CD8-positive, alpha-beta memory T cell (primary cell): Measurements from ENCODE around the gene CACNA2D2. TPM values are rescaled to one million over a fixed set of nuclear protein-coding genes. Genes with fewer than 3 reads are reported as not detected.

ENCODE experiments used
- CTCF ChIA-PET: fragments of 350-600 bp; sonication (Branson Sonifier 250); formaldehyde crosslinking; loops from one replicate; lab custom pipeline; 2021; ENCODE audit warnings: antibody characterized with exemption; lab: Charles Lee
- POLR2A ChIA-PET: fragments of 350-600 bp; sonication (Branson Sonifier 250); formaldehyde crosslinking; loops from one replicate; lab custom pipeline; 2021; ENCODE audit warnings: antibody characterized with exemption; lab: Charles Lee
- DNase-seq, 5 donors: peaks; one replicate each; pipeline versions ENCODE4 v3.0.0 to v3.0.0-alpha.2; 2020 to 2022; ENCODE audit warnings: mixed read lengths in 1 of 5
- H3K27ac ChIP-seq: one replicate; pipeline ENCODE4 v1.7.0; 2013; ENCODE audit warnings: low read depth, mild to moderate bottlenecking, low read length, moderate library complexity
- H3K27me3 ChIP-seq: 2 replicates; pipeline ENCODE4 v1.7.0; 2013; ENCODE audit warnings: low read length, mild to moderate bottlenecking; ENCODE audit not compliant: insufficient read depth, poor library complexity, severe bottlenecking
- H3K36me3 ChIP-seq: 2 replicates; pipeline ENCODE4 v1.7.0; 2013; ENCODE audit warnings: mild to moderate bottlenecking, low read length, moderate library complexity; ENCODE audit not compliant: insufficient read depth
- H3K4me1 ChIP-seq: 2 replicates; pipeline ENCODE4 v1.7.0; 2013; ENCODE audit warnings: mild to moderate bottlenecking, low read length, moderate library complexity; ENCODE audit not compliant: insufficient read depth
- H3K4me3 ChIP-seq: 2 replicates; pipeline ENCODE4 v1.7.0; 2013; ENCODE audit warnings: mild to moderate bottlenecking, low read length
- H3K9me3 ChIP-seq: 2 replicates; pipeline ENCODE4 v1.7.0; 2013; ENCODE audit warnings: mild to moderate bottlenecking, low read length
- H3K27ac Mint-ChIP-seq, 8 donors: one replicate each; pipeline ENCODE4 v1.8.0; 2020 to 2021; ENCODE audit warnings: mixed read lengths in 8 of 8, mild to moderate bottlenecking in 6 of 8, inconsistent platforms in 3 of 8, moderate library complexity in 3 of 8
- H3K27me3 Mint-ChIP-seq, 2 donors: one replicate each; pipeline ENCODE4 v1.8.0; 2020 to 2021; ENCODE audit warnings: mixed read lengths in 2 of 2, mild to moderate bottlenecking in 1 of 2, moderate library complexity in 1 of 2
- H3K36me3 Mint-ChIP-seq, 3 donors: one replicate each; pipeline ENCODE4 v1.8.0; 2020 to 2021; ENCODE audit warnings: mixed read lengths in 3 of 3, inconsistent platforms in 1 of 3, mild to moderate bottlenecking in 1 of 3
- H3K4me1 Mint-ChIP-seq, 3 donors: one replicate each; pipeline ENCODE4 v1.8.0; 2020 to 2021; ENCODE audit warnings: mixed read lengths in 3 of 3, inconsistent platforms in 1 of 3, mild to moderate bottlenecking in 1 of 3
- H3K4me3 Mint-ChIP-seq, 7 donors: one replicate each; pipeline ENCODE4 v1.8.0; 2020 to 2021; ENCODE audit warnings: mixed read lengths in 7 of 7, mild to moderate bottlenecking in 6 of 7, moderate library complexity in 4 of 7, inconsistent platforms in 2 of 7
- H3K9me3 Mint-ChIP-seq, 5 donors: one replicate each; pipeline ENCODE4 v1.8.0; 2020 to 2022; ENCODE audit warnings: mixed read lengths in 5 of 5, mild to moderate bottlenecking in 3 of 5, moderate library complexity in 2 of 5, inconsistent platforms in 1 of 5
- polyA plus RNA-seq: library from polyadenylated mRNA; unstranded; fragments of 300-500 nt; fragmentation: Illumina TruSeq; gene quantifications from one replicate; pipeline ENCODE4 v1.2.3, GENCODE V29; 2021
- total RNA-seq, 2 experiments: library from RNA; stranded (reverse); gene quantifications; one replicate each; pipeline ENCODE4 v1.2.3, GENCODE V29; 2021

The CACNA2D2 gene
- total and polyA plus RNA-seq, 3 experiments from 2014 or later = 0.73 to 2.6 (median 1.1) TPM

- POLR2A ChIA-PET = no interaction called here
- no peaks in the 10 kb centered on the region for H3K9me3 Mint-ChIP-seq
- CTCF ChIA-PET = interaction anchor here (1.3 to 2.3 kb wide), 3 partner anchors 9 to 62 kb away, joined by 3 to 5 read pairs (median 3); no protein-coding TSS in a partner anchor
- Histone ChIP-seq H3K27me3 (no peaks in the 10 kb centered on the region), H3K4me1 (peaks cover 28% of the 10 kb centered on the region), H3K27ac (no peak overlapping the region), H3K9me3 (no peaks in the 10 kb centered on the region), H3K4me3 (no peak overlapping the region), H3K36me3 (no peaks in the 10 kb centered on the region)
- DNase-seq = no peak
- H3K36me3 Mint-ChIP-seq = no peaks in the 10 kb centered on the region
- H3K4me1 Mint-ChIP-seq = peaks cover 24 to 36% (median 35%) of the 10 kb centered on the region in 3 donors
- peaks cover 0 to 2% of the 10 kb centered on the region in 2 donors for H3K27me3 Mint-ChIP-seq
- H3K27ac Mint-ChIP-seq = peak overlapping the region in 3 of 8 donors; percentile 46 to 98 (median 83)
- H3K4me3 Mint-ChIP-seq = no peak overlapping the region
Observed at GRCh38 chr3:50427217-50427616, 76.2 kb downstream of the CACNA2D2 start.

DNA sequence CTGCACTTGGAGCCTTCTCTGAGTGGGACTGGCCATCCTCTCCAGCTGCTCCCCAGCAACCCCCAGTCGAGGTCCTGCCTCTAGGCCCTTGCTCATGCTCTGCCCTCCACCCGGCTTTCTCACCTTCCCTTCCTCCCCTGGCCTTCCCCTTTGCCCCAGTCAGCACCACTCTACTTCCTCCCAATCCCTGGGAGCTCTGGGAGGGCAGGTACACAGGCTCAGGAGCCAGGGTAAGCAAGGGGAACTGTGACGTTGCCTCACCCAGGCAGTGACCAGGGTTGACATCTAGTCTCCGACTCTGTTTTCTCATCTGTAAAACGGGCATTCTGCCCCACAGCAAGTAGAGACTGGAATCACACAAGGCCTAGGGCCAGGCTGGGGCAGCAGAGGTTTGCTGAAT, 77.5 kb downstream of the CACNA2D2 start:
- Histone ChIP-seq H3K27ac (no peak overlapping the region), H3K4me3 (no peak overlapping the region), H3K4me1 (peaks cover 20% of the 10 kb centered on the region), H3K9me3 (no peaks in the 10 kb centered on the region), H3K27me3 (no peaks in the 10 kb centered on the region), H3K36me3 (no peaks in the 10 kb centered on the region)
- Mint-ChIP-seq H3K4me1 (peaks cover 21 to 29% (median 25%) of the 10 kb centered on the region in 3 donors), H3K36me3 (no peaks in the 10 kb centered on the region), H3K4me3 (no peak overlapping the region), H3K27me3 (peaks cover 0 to 1% of the 10 kb centered on the region in 2 donors), H3K27ac (peak overlapping the region in 2 of 8 donors; percentile 24 to 48), H3K9me3 (no peaks in the 10 kb centered on the region)
- no peak for DNase-seq
- ChIA-PET POLR2A (no interaction called here), CTCF (interaction anchor here (1.2 kb wide), 1 partner anchor 117 kb away, joined by 3 read pairs; no protein-coding TSS in a partner anchor)

DNA sequence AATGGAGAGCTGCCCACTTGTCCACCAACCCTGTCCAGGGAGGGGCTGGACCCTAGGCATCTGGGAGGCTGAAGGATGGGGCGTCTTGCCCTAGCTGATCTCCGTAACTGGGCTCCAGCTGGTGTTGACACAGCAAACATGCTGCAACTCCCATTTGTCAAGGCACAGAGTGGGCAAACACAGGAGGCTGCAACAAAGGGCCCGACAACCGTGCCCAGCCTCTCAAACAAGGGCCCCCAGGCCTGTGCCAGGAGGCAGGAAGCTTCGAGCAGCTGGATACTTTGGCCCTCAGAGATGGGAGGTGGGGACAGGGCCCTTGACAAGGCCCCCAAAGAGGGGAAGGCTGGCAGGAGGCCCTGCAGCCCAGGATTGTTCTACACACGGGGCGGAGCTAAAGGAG, 79.9 kb downstream of the CACNA2D2 start:
- no peaks in the 10 kb centered on the region for H3K36me3 Mint-ChIP-seq
- no peak overlapping the region for H3K27ac Mint-ChIP-seq
- POLR2A ChIA-PET = no interaction called here
- no peak for DNase-seq
- Histone ChIP-seq H3K27ac (no peak overlapping the region), H3K4me3 (no peak overlapping the region), H3K9me3 (no peaks in the 10 kb centered on the region), H3K36me3 (no peaks in the 10 kb centered on the region), H3K27me3 (no peaks in the 10 kb centered on the region), H3K4me1 (peaks cover 14% of the 10 kb centered on the region)
- H3K9me3 Mint-ChIP-seq = no peaks in the 10 kb centered on the region
- H3K27me3 Mint-ChIP-seq = no peaks in the 10 kb centered on the region
- no peak overlapping the region for H3K4me3 Mint-ChIP-seq
- CTCF ChIA-PET = interaction anchor here (1.1 kb wide), 1 partner anchor 77 kb away, joined by 3 read pairs; no protein-coding TSS in a partner anchor
- peaks cover 8 to 12% (median 12%) of the 10 kb centered on the region in 3 donors for H3K4me1 Mint-ChIP-seq

DNA sequence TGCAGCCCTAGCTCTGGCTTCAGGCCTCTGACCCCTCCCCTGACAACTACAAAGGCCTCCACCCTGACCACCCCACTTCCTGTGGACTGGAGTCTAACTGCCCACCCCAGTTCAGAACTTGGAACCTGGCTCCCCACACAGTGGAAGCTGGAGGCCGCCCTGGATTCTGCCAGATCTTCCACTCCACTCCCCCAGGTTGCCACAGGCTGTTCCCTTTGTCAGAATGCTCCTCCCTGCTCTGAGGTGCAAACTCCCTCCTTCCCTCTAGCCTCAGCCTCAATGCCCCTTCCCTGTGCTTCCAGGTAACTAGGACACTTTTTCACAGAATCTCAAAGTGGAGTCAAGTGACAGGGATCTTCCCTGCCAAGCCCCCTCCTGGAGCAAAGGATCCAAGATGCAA, 81.3 kb downstream of the CACNA2D2 start:
- Histone ChIP-seq H3K9me3 (no peaks in the 10 kb centered on the region), H3K27me3 (no peaks in the 10 kb centered on the region), H3K4me1 (peaks cover under 1% of the 10 kb centered on the region), H3K4me3 (no peak overlapping the region), H3K36me3 (no peaks in the 10 kb centered on the region), H3K27ac (no peak overlapping the region)
- no peaks in the 10 kb centered on the region for H3K36me3 Mint-ChIP-seq
- peaks cover 0 to 7% (median under 1%) of the 10 kb centered on the region in 3 donors for H3K4me1 Mint-ChIP-seq
- ChIA-PET CTCF (no interaction called here), POLR2A (no interaction called here)
- H3K4me3 Mint-ChIP-seq = no peak overlapping the region
- H3K9me3 Mint-ChIP-seq = no peaks in the 10 kb centered on the region
- peak overlapping the region in 3 of 8 donors; percentile 7 to 88 (median 37) for H3K27ac Mint-ChIP-seq
- H3K27me3 Mint-ChIP-seq = peaks cover 0 to 3% of the 10 kb centered on the region in 2 donors
- no peak for DNase-seq

GRCh38 chr3:50419595-50420370, 83.7 kb downstream of the CACNA2D2 start:
- H3K4me3 ChIP-seq = no peak overlapping the region
- no peak overlapping the region for H3K27ac ChIP-seq
- Mint-ChIP-seq H3K27ac (no peak overlapping the region), H3K27me3 (peaks cover 0 to 3% of the 10 kb centered on the region in 2 donors), H3K36me3 (no peaks in the 10 kb centered on the region), H3K4me1 (peaks cover 9 to 17% (median 15%) of the 10 kb centered on the region in 3 donors), H3K9me3 (no peaks in the 10 kb centered on the region), H3K4me3 (no peak overlapping the region)
- no peaks in the 10 kb centered on the region for H3K4me1 ChIP-seq
- H3K9me3 ChIP-seq = no peaks in the 10 kb centered on the region
- H3K27me3 ChIP-seq = no peaks in the 10 kb centered on the region
- no peaks in the 10 kb centered on the region for H3K36me3 ChIP-seq
- CTCF ChIA-PET = interaction anchor here (1.2 kb wide), 1 partner anchor 124 kb away, joined by 3 read pairs; no protein-coding TSS in a partner anchor
- POLR2A ChIA-PET = no interaction called here
- DNase-seq = no peak

DNA sequence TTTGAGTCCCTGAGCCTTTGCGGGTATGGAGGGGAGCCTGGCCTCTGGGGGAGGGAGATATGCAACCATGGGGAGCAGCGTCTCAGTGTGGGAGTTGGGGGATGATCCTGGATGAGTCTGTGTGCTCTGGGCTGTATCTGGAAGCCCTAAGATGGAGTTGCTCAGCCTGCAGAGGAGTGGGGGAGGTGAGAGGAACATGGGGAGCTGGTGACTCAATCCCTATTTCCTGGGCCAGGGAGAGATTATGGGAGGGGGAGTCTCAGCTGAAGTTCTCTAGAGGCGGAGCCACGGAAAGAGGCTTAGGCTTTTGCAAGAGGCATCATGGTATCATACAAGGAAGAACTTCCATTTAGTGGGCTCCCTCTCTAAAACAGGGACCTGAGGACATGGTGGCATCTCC, 84.6 kb downstream of the CACNA2D2 start:
- Histone ChIP-seq H3K27ac (no peak overlapping the region), H3K4me3 (no peak overlapping the region), H3K9me3 (no peaks in the 10 kb centered on the region), H3K4me1 (no peaks in the 10 kb centered on the region), H3K36me3 (no peaks in the 10 kb centered on the region), H3K27me3 (no peaks in the 10 kb centered on the region)
- ChIA-PET CTCF (interaction anchor here (1.2 kb wide), 1 partner anchor 124 kb away, joined by 3 read pairs; no protein-coding TSS in a partner anchor), POLR2A (no interaction called here)
- peaks cover 0 to 3% of the 10 kb centered on the region in 2 donors for H3K27me3 Mint-ChIP-seq
- no peak for DNase-seq
- no peaks in the 10 kb centered on the region for H3K9me3 Mint-ChIP-seq
- peak overlapping the region in 2 of 8 donors; percentile 55 to 75 for H3K27ac Mint-ChIP-seq
- H3K4me3 Mint-ChIP-seq = no peak overlapping the region
- H3K36me3 Mint-ChIP-seq = no peaks in the 10 kb centered on the region
- H3K4me1 Mint-ChIP-seq = peaks cover 9 to 17% (median 15%) of the 10 kb centered on the region in 3 donors

DNA sequence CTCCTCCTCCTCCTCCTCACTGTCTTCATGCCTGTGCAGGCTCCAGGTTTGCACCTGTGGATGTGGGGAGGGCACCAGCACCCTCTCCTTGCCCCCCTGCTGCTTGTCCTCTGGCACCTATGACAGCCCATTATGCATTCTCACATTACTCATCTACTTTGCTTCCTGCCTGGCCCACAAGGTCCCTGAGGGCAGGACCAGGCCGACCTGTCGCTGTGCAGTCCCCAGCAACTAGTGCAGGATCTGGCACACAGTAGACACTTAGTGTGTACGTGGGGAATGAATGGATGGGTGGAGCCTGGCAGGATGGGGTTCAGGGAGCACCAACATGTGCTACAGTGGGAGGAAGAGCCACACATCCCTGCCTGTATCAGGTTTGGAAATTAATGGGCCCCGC, 85.8 kb downstream of the CACNA2D2 start:
- Mint-ChIP-seq H3K9me3 (no peaks in the 10 kb centered on the region), H3K27me3 (peaks cover 0 to 3% of the 10 kb centered on the region in 2 donors), H3K36me3 (no peaks in the 10 kb centered on the region), H3K4me3 (no peak overlapping the region), H3K27ac (peak overlapping the region in 3 of 8 donors; percentile 3 to 81 (median 43)), H3K4me1 (peaks cover 9 to 17% (median 15%) of the 10 kb centered on the region in 3 donors)
- POLR2A ChIA-PET = no interaction called here
- Histone ChIP-seq H3K4me1 (no peaks in the 10 kb centered on the region), H3K27ac (no peak overlapping the region), H3K27me3 (no peaks in the 10 kb centered on the region), H3K9me3 (no peaks in the 10 kb centered on the region), H3K36me3 (no peaks in the 10 kb centered on the region), H3K4me3 (no peak overlapping the region)
- CTCF ChIA-PET = no interaction called here
- DNase-seq = no peak
